ENCODE data around the gene NPC2.
"Not testable (repeated sequence)": the region's sequence is repeated elsewhere in the genome, so short reads cannot be mapped to it uniquely, and the experiment has no call there.

Gene NPC2

GRCh38 chr14:74456684-74457564 is 36.2 kb downstream of the NPC2 start:
- TF ChIP-seq ZNF274 (IDR thresholded peaks at IDR 0.05; ENCODE audit: low read depth, low read length), result no peak
- H3K4me3 ChIP-seq (ENCODE audit: low read length), result no peak overlapping the region

- not testable (repeated sequence) for H3K4me3 ChIP-seq (ENCODE audit: low read length)
These were observed 38.7 kb downstream of the NPC2 start for GRCh38 chr14:74454397-74454796.

- no peak for TF ChIP-seq ZNF274 (IDR thresholded peaks at IDR 0.05; ENCODE audit: low read depth, low read length)
- no peak overlapping the region for H3K4me3 ChIP-seq (ENCODE audit: low read length)
These were observed 48.2 kb downstream of the NPC2 start for GRCh38 chr14:74444866-74445265.

GRCh38 chr14:74442757-74443156 is 50.3 kb downstream of the NPC2 start:
- TF ChIP-seq ZNF274 (IDR thresholded peaks at IDR 0.05; ENCODE audit: low read depth, low read length), result no peak
- no peak overlapping the region for H3K4me3 ChIP-seq (ENCODE audit: low read length)

- no peak overlapping the region for H3K4me3 ChIP-seq (ENCODE audit: low read length)
- TF ChIP-seq ZNF274 (IDR thresholded peaks at IDR 0.05; ENCODE audit: low read depth, low read length), result no peak
These were observed 52.0 kb downstream of the NPC2 start for GRCh38 chr14:74441113-74441512.

GRCh38 chr14:74438351-74438915 is 54.7 kb downstream of the NPC2 start:
- H3K4me3 ChIP-seq (ENCODE audit: low read length), result no peak overlapping the region
- no peak for TF ChIP-seq ZNF274 (IDR thresholded peaks at IDR 0.05; ENCODE audit: low read depth, low read length)

GRCh38 chr14:74437496-74438053 is 55.5 kb downstream of the NPC2 start:
- H3K4me3 ChIP-seq (ENCODE audit: low read length), result no peak overlapping the region
- no peak for TF ChIP-seq ZNF274 (IDR thresholded peaks at IDR 0.05; ENCODE audit: low read depth, low read length)

GRCh38 chr14:74434294-74434693 is 58.8 kb downstream of the NPC2 start:
- TF ChIP-seq ZNF274 (IDR thresholded peaks at IDR 0.05; ENCODE audit: low read depth, low read length), result no peak
- H3K4me3 ChIP-seq (ENCODE audit: low read length), result no peak overlapping the region

- TF ChIP-seq ZNF274 (IDR thresholded peaks at IDR 0.05; ENCODE audit: low read depth, low read length), result no peak
- H3K4me3 ChIP-seq (ENCODE audit: low read length), result no peak overlapping the region
These were observed 63.1 kb downstream of the NPC2 start for GRCh38 chr14:74429991-74430390.

All from GM08714 (cell line).